Stimulated activated naive CD8-positive, alpha-beta T cell treated with anti-CD3 and anti-CD28 coated beads, Interleukin-15, Interleukin-2, amounts not matched to agents 100 U/mL and 50 U/mL, for 24 hours (primary cell): Measurements from ENCODE around the gene IGFN1.
A peak's percentile ranks its signal among the peaks of the same experiment; 100 is the strongest.

Experiments used
- ATAC-seq: fragments of 150-1000 bp; cut with Tn5 transposase; one replicate; pipeline ENCODE4 v1.10.0; 2021
- DNase-seq: peaks from one replicate; pipeline ENCODE4 v3.0.0; 2021

Gene IGFN1

GRCh38 chr1:201185123-201185453, 5.5 kb upstream of the IGFN1 start:
- no peak for ATAC-seq
- DNase-seq = no peak

GRCh38 chr1:201185527-201186128, 5.0 kb upstream of the IGFN1 start:
- DNase-seq (no peak), ATAC-seq (no peak)

GRCh38 chr1:201186192-201186591, 4.4 kb upstream of the IGFN1 start:
- ATAC-seq (no peak), DNase-seq (no peak)

- DNase-seq (no peak), ATAC-seq (no peak)
Measured at GRCh38 chr1:201189085-201189484, 1.5 kb upstream of the IGFN1 start.

GRCh38 chr1:201190005-201190404, 619 bp upstream of the IGFN1 start:
- ATAC-seq = no peak
- DNase-seq = no peak

GRCh38 chr1:201191653-201192260, 1.1 kb downstream of the IGFN1 start:
- ATAC-seq (peak; percentile 98), DNase-seq (peak; percentile 41)

GRCh38 chr1:201192261-201192788, 1.7 kb downstream of the IGFN1 start:
- no peak for DNase-seq
- no peak for ATAC-seq

- no peak for DNase-seq
- no peak for ATAC-seq
Measured at GRCh38 chr1:201194046-201194445, 3.4 kb downstream of the IGFN1 start.

GRCh38 chr1:201198598-201198997, 8.0 kb downstream of the IGFN1 start:
- ATAC-seq = no peak
- no peak for DNase-seq

GRCh38 chr1:201205036-201205435, 14.4 kb downstream of the IGFN1 start:
- DNase-seq (no peak), ATAC-seq (no peak)

- no peak for DNase-seq
- no peak for ATAC-seq
Measured at GRCh38 chr1:201206176-201206575, 15.6 kb downstream of the IGFN1 start.

GRCh38 chr1:201207046-201207445, 16.4 kb downstream of the IGFN1 start:
- DNase-seq = no peak
- ATAC-seq = no peak

- DNase-seq (no peak), ATAC-seq (no peak)
Measured at GRCh38 chr1:201208236-201208635, 17.6 kb downstream of the IGFN1 start.

GRCh38 chr1:201212056-201212455, 21.4 kb downstream of the IGFN1 start:
- DNase-seq = no peak
- ATAC-seq = no peak

GRCh38 chr1:201212461-201213055, 21.9 kb downstream of the IGFN1 start:
- no peak for ATAC-seq

GRCh38 chr1:201213106-201213770, 22.6 kb downstream of the IGFN1 start:
- DNase-seq = no peak
- no peak for ATAC-seq

More at GRCh38 chr1:201212461-201213055, 21.9 kb downstream of the IGFN1 start:
- no peak for DNase-seq

- ATAC-seq = no peak
- no peak for DNase-seq
Measured at GRCh38 chr1:201213926-201214325, 23.3 kb downstream of the IGFN1 start.

- ATAC-seq = no peak
- DNase-seq = no peak
Measured at GRCh38 chr1:201214461-201214860, 23.8 kb downstream of the IGFN1 start.

- ATAC-seq (no peak), DNase-seq (no peak)
Measured at GRCh38 chr1:201214886-201215285, 24.3 kb downstream of the IGFN1 start.

- DNase-seq (no peak), ATAC-seq (no peak)
Measured at GRCh38 chr1:201215531-201216357, 25.1 kb downstream of the IGFN1 start.

GRCh38 chr1:201216395-201217085, 25.9 kb downstream of the IGFN1 start:
- no peak for DNase-seq
- ATAC-seq = no peak

GRCh38 chr1:201217146-201217545, 26.5 kb downstream of the IGFN1 start:
- DNase-seq = no peak
- ATAC-seq = no peak
